Adrenal gland (tissue), 12 donors: ENCODE measurements around the gene UGT1A4. TPM values are rescaled to one million over a fixed set of nuclear protein-coding genes. Genes with fewer than 3 reads are reported as not detected.

Source experiments
- DNase-seq, 7 donors: peaks; one replicate each; pipeline ENCODE4 v3.0.0-alpha.2; 2019 to 2020
- H3K27ac ChIP-seq, 5 donors: fragments of 200-600 bp; sonication (generic) in 4 of 5; 1 replicate in 3 of 5; 2 replicates in 2 of 5; pipeline versions ENCODE4 v1.5.1 to v1.8.0; 2016 to 2020; ENCODE audit warnings: mild to moderate bottlenecking in 1 of 5
- H3K27me3 ChIP-seq: fragments of 200-600 bp; 2 replicates; pipeline ENCODE4 v1.8.0; 2021
- H3K36me3 ChIP-seq, 2 donors: fragments of 200-600 bp; replicated peaks in 1 of 2; 1 replicate in 1 of 2; 2 replicates in 1 of 2; pipeline versions ENCODE4 v1.5.1 to v1.8.0; 2018 to 2022
- H3K4me1 ChIP-seq, 2 donors: fragments of 200-600 bp; replicated peaks in 1 of 2; 1 replicate in 1 of 2; 2 replicates in 1 of 2; pipeline versions ENCODE4 v1.5.1 to v1.8.0; 2018 to 2021
- H3K4me3 ChIP-seq, 4 donors: fragments of 200-600 bp; sonication (generic) in 3 of 4; one replicate each; pipeline ENCODE4 v1.5.1; 2016 to 2018
- H3K9me3 ChIP-seq, 3 donors: fragments of 200-600 bp; sonication (generic) in 1 of 3; replicated peaks in 1 of 3; 1 replicate in 2 of 3; 2 replicates in 1 of 3; pipeline versions ENCODE4 v1.5.1 to v1.8.0; 2016 to 2021
- POLR2A ChIP-seq, 2 donors: fragments of 450-650 bp; IDR thresholded peaks; one replicate each; pipeline ENCODE4 v1.6.1; 2017; ENCODE audit warnings: antibody characterized with exemption in 2 of 2, mild to moderate bottlenecking in 2 of 2, moderate library complexity in 1 of 2
- WGBS, 4 donors: extraction: QIAGEN DNeasy Blood & Tissue Kit in 2 of 4; methylation state at CpG; one replicate each; pipeline versions ENCODE4 v1.1.5 to v1.1.7; 2013 to 2017; 5-methylcytosine and 5-hydroxymethylcytosine counted together
- intact Hi-C, 2 donors: fragments of 100-400 bp; cut with DNase I; formaldehyde crosslinking; loops; one replicate each; pipeline versions ENCODE4 v1.14.1 to v1.15.0; 2022 to 2023
- polyA plus RNA-seq, 3 donors: library from polyadenylated mRNA; stranded (reverse); fragments of 200-250 nt in 2 of 3; fragments of 350-450 nt in 1 of 3; fragmentation: Illumina TruSeq in 1 of 3; extraction: RNeasy Lipid Tissue Mini Kit (QIAGEN cat#74804) in 1 of 3; gene quantifications; one replicate each; pipeline ENCODE4 v1.2.3, GENCODE V29; 2013 to 2014
- total RNA-seq, 9 donors: library from RNA; depleted of rRNA in 4 of 9; stranded (reverse); fragments of >200 nt in 4 of 9; fragments of 120-200 nt in 1 of 9; fragmentation: NEBNext Ultra II Directional in 1 of 9; extraction: Animal tissue kit (Norgen Biotek cat#: 25700) in 1 of 9; gene quantifications; one replicate each; pipeline versions ENCODE4 v1.1.0 to v1.2.4, GENCODE V29; 2013 to 2023
- TF ChIP-seq, protein P1 (sequence below), 6 experiments: fragments of 450-650 bp in 4 of 6; fragments of 200-600 bp in 2 of 6; sonication (generic) in 1 of 6; IDR thresholded peaks; 1 replicate in 5 of 6; 2 replicates in 1 of 6; pipeline versions ENCODE4 v1.5.1 to v1.8.0; 2016 to 2021; ENCODE audit warnings: antibody characterized with exemption in 6 of 6, mild to moderate bottlenecking in 2 of 6, moderate library complexity in 1 of 6
- donor health status: healthy with polysubstance abuse.
- donor health status: Bipolar disorder and iron deficiency.
- donor health status: DM: yes; HTN: yes; CAD: no.
- donor health status: DM: no; HTN: no; CAD: no.
- donor health status: DM: no; HTN: no; CAD: no.
- donor health status: DM: yes; HTN: yes; CAD: no.

Gene UGT1A4
- total and polyA plus RNA-seq, 12 donors: 0.36 TPM; not detected in 11

DNA sequence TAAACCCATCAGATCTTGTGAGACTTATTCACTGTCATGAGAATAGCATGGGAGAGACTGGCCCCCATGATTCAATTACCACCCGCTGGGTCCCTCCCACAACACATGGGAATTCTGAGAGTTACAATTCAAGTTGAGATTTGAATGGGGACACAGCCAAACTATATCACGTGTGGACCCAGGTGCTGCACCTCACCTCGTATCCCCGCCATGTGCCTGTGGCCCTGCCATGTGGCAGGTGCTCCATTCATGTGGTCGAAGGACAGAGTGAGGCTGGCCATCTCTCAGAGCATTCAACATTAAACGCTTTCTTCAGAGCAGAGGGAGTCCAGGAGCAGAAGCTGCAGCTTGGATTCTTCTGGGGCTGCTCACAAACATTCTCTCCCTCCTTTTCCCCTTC lies 91.8 kb downstream of the UGT1A4 start:
- H3K27ac ChIP-seq: no peak overlapping the region
- WGBS, 4 donors: 86 to 91% (median 88%) methylated on average over 3 to 6 of the region's 6 CpGs
- H3K36me3 ChIP-seq: no peaks in the 10 kb centered on the region
- TF ChIP-seq, protein P1, sequence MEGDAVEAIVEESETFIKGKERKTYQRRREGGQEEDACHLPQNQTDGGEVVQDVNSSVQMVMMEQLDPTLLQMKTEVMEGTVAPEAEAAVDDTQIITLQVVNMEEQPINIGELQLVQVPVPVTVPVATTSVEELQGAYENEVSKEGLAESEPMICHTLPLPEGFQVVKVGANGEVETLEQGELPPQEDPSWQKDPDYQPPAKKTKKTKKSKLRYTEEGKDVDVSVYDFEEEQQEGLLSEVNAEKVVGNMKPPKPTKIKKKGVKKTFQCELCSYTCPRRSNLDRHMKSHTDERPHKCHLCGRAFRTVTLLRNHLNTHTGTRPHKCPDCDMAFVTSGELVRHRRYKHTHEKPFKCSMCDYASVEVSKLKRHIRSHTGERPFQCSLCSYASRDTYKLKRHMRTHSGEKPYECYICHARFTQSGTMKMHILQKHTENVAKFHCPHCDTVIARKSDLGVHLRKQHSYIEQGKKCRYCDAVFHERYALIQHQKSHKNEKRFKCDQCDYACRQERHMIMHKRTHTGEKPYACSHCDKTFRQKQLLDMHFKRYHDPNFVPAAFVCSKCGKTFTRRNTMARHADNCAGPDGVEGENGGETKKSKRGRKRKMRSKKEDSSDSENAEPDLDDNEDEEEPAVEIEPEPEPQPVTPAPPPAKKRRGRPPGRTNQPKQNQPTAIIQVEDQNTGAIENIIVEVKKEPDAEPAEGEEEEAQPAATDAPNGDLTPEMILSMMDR (IDR thresholded peaks at IDR 0.05): no peak
- TF ChIP-seq POLR2A (IDR thresholded peaks at IDR 0.05): no peak
- H3K4me1 ChIP-seq: no peaks in the 10 kb centered on the region
- no peaks in the 10 kb centered on the region for H3K9me3 ChIP-seq
- peak in 1 of 7 donors; percentile 1 for DNase-seq
- H3K4me3 ChIP-seq: no peak overlapping the region
- intact Hi-C loops: no loop called here
- no peaks in the 10 kb centered on the region for H3K27me3 ChIP-seq

DNA sequence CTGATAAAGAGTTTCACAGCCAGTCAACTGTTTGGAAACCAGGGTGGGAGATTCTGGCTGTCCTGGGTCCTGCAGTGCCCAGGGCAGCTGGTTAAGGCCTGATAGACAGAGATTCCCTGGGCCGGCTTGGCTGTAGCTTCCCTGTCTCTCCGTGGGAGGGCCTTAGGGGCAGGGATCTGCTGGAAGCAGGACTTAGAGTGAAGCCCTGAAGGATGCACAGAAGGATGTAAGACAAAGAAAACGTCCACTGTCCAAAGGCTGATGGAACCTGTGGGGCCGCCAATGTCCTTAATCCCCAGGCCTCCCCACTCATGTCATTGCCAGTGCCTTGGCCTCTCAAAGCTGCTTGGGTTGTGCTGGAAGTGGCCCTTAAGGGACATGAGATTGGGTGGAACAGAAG lies 92.6 kb downstream of the UGT1A4 start:
- 76 to 90% (median 83%) methylated on average over 3 to 4 of the region's 4 CpGs for WGBS, 4 donors
- Histone ChIP-seq H3K4me3 (no peak overlapping the region), H3K27ac (no peak overlapping the region), H3K9me3 (no peaks in the 10 kb centered on the region), H3K4me1 (no peaks in the 10 kb centered on the region), H3K27me3 (no peaks in the 10 kb centered on the region), H3K36me3 (no peaks in the 10 kb centered on the region)
- TF ChIP-seq, protein P1 (IDR thresholded peaks at IDR 0.05): no peak
- no peak for TF ChIP-seq POLR2A (IDR thresholded peaks at IDR 0.05)
- DNase-seq: peak in 1 of 7 donors; percentile 2
- intact Hi-C loops: no loop called here

DNA sequence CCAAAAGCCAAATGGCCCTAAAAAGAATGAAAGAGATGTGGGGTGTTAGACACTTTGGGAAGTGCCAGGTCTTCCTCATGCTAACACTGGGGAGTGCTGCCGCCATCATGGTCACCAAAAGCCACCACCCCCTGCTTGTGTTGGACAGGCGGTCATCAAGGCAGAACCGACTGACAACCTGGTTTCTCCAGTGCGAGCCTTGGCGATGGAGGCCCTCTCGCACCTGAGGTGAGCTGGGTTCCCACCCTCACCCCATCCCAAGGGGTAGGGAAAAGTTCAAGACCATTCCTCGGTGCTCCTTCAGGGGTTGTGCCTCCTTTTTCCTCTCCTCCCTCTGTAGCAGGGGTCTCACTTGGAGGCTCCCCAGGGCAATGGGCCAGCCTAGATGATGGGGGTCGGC lies 93.2 kb downstream of the UGT1A4 start:
- no peak for TF ChIP-seq POLR2A (IDR thresholded peaks at IDR 0.05)
- intact Hi-C loops: no loop called here
- Histone ChIP-seq H3K9me3 (no peaks in the 10 kb centered on the region), H3K4me3 (no peak overlapping the region), H3K27ac (no peak overlapping the region), H3K4me1 (no peaks in the 10 kb centered on the region), H3K27me3 (no peaks in the 10 kb centered on the region), H3K36me3 (no peaks in the 10 kb centered on the region)
- WGBS, 4 donors: 83 to 88% (median 87%) methylated on average over 7 to 8 of the region's 8 CpGs
- peak in 1 of 7 donors; percentile 10 for DNase-seq

DNA sequence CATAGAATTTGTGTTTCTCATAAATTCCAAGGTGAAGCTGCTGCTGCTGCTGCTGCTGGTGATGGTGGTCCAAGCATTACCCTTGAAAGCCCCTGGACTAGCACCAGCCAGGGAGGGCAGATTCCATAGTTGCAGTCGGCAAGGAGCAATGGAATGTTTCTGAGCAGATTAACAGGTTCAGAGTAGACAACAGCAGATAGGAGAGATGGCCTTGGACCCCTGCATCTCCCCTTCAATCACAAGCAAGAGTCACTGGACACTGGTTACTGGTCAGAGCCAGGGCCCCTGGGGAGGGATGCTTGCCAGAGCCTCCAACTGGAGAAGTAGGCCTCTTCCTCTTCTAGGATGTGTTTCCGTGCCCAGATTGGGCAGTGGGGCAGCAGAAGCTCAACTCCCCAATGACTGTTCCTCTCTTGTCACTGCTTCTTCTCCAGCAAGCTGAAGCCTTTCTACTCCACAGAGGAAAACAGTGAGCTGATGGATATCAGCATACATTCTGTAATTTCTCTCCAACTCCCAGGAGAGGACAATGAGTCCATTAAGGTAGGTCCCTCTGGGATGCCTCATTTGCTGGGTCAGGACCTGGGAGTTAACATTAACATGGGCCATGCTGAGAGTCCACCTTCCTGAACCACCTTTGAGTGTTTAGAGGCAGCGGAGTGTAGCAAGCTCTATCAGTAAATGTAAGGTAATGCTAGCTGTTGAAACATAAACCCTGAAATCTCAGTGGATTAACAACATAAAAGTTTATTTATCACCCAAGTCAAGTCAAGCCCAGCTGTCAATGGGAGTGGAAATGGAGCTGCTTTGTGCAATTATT lies 94.9 kb downstream of the UGT1A4 start:
- intact Hi-C loops: no loop called here
- no peak overlapping the region for H3K27ac ChIP-seq
- no peaks in the 10 kb centered on the region for H3K36me3 ChIP-seq
- WGBS, 4 donors: 66 to 100% (median 77%) methylated on average over 2 to 3 of the region's 3 CpGs
- peak in 1 of 7 donors; percentile 3 for DNase-seq
- no peak overlapping the region for H3K4me3 ChIP-seq
- no peaks in the 10 kb centered on the region for H3K4me1 ChIP-seq
- TF ChIP-seq, protein P1 (IDR thresholded peaks at IDR 0.05): no peak
- TF ChIP-seq POLR2A (IDR thresholded peaks at IDR 0.05): no peak
- no peaks in the 10 kb centered on the region for H3K27me3 ChIP-seq
- no peaks in the 10 kb centered on the region for H3K9me3 ChIP-seq
